Right lobe of liver (tissue), 4 donors: ENCODE measurements around the gene KLHL26.

Experiments
- CTCF ChIP-seq, 4 donors: fragments of 200-600 bp in 3 of 4; fragments of 450-650 bp in 1 of 4; IDR thresholded peaks; one replicate each; pipeline versions ENCODE4 v1.5.1 to v1.8.0; 2016 to 2022; ENCODE audit warnings: antibody characterized with exemption in 4 of 4, mild to moderate bottlenecking in 2 of 4
- POLR2A ChIP-seq: fragments of 450-650 bp; IDR thresholded peaks from one replicate; pipeline ENCODE4 v1.6.1; 2017; ENCODE audit warnings: antibody characterized with exemption, mild to moderate bottlenecking
- donor health status: DM: no; HTN: no; CAD: no.
- donor health status: DM: no; HTN: no; CAD: no.
- donor health status: DM: no; HTN: yes; CAD: no.

GRCh38 chr19:18587962-18588610 lies 48.7 kb upstream of the KLHL26 start:
- TF ChIP-seq POLR2A (no peak), CTCF (IDR thresholded peaks at IDR 0.05) (no peak)
